ENCODE results near the gene HMX1. TPM values are rescaled to one million over a fixed set of nuclear protein-coding genes. Genes with fewer than 3 reads are reported as not detected.

HMX1 gene
- total and polyA plus RNA-seq, 4 donors = 0.69 to 5.5 (median 3.9) TPM

GRCh38 chr4:8821151-8821950 lies 50.3 kb downstream of the HMX1 start:
- no peak overlapping the region for H3K4me3 ChIP-seq (ENCODE audit: low read depth, low read length)
- WGBS (ENCODE audit: insufficient coverage) = 74% methylated on average over 16 of the region's 21 CpGs
- DNase-seq (ENCODE audit: low read depth in 4 of 6, low spot score in 6 of 6) = no peak
- H3K27me3 ChIP-seq (ENCODE audit: control insufficient read depth, insufficient read depth, low read length) = no peaks in the 10 kb centered on the region
- H3K36me3 ChIP-seq (ENCODE audit: control insufficient read depth, insufficient read depth, low read length) = no peaks in the 10 kb centered on the region
- H3K27ac ChIP-seq (ENCODE audit: low read depth, low read length) = no peak overlapping the region
- no peaks in the 10 kb centered on the region for H3K9me3 ChIP-seq (ENCODE audit: control insufficient read depth, insufficient read depth, low read length)
- no peaks in the 10 kb centered on the region for H3K4me1 ChIP-seq (ENCODE audit: control insufficient read depth, insufficient read depth, low read length)

- H3K4me3 ChIP-seq (ENCODE audit: low read depth, low read length) = no peak overlapping the region
- H3K9me3 ChIP-seq (ENCODE audit: control insufficient read depth, insufficient read depth, low read length) = no peaks in the 10 kb centered on the region
- WGBS (ENCODE audit: insufficient coverage) = 69% methylated on average over 29 of the region's 30 CpGs
- H3K27ac ChIP-seq (ENCODE audit: low read depth, low read length) = no peak overlapping the region
- no peak for DNase-seq (ENCODE audit: low read depth in 4 of 6, low spot score in 6 of 6)
- no peaks in the 10 kb centered on the region for H3K4me1 ChIP-seq (ENCODE audit: control insufficient read depth, insufficient read depth, low read length)
- no peaks in the 10 kb centered on the region for H3K36me3 ChIP-seq (ENCODE audit: control insufficient read depth, insufficient read depth, low read length)
- no peaks in the 10 kb centered on the region for H3K27me3 ChIP-seq (ENCODE audit: control insufficient read depth, insufficient read depth, low read length)
Measured at GRCh38 chr4:8820178-8821102, 51.2 kb downstream of the HMX1 start.

DNA sequence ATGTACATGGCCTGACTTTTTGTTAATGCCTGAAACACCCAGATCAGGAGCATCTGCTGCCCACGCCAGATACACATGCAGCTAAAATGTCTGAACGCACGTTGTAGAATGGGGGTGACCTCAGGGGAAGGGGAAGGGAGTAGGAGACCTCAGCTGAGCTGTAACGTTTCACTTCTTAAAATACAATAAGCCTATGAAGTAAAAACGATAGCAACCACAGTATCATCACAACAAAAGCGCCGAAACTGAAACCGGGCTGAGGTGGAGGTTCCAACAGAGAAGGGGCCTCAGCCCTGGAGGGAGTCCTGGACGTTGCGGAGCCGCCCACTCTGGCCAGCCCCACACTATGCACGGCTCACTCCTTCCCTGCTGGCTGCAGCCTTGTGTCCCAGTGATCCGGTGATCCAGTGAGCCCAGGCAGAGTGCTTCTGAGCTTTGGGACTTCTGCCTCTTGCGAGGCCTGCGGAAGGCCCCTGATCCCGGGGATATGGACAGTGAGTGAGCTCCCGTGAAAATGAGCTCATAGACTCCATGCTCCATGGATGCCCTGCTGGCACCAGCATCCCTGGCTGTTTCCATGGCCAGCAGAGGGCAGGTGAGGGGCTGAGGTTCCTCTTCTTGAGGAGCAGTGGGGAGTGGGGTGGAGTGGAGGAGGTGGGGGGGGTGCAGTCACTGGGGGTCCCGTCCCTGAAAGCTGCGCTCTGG lies 52.0 kb downstream of the HMX1 start:
- no peak for DNase-seq (ENCODE audit: low read depth in 4 of 6, low spot score in 6 of 6)
- 63% methylated on average over 14 of the region's 19 CpGs for WGBS (ENCODE audit: insufficient coverage)
- Histone ChIP-seq H3K36me3 (ENCODE audit: control insufficient read depth, insufficient read depth, low read length) (no peaks in the 10 kb centered on the region), H3K27me3 (ENCODE audit: control insufficient read depth, insufficient read depth, low read length) (no peaks in the 10 kb centered on the region), H3K4me1 (ENCODE audit: control insufficient read depth, insufficient read depth, low read length) (no peaks in the 10 kb centered on the region), H3K27ac (ENCODE audit: low read depth, low read length) (no peak overlapping the region), H3K4me3 (ENCODE audit: low read depth, low read length) (no peak overlapping the region), H3K9me3 (ENCODE audit: control insufficient read depth, insufficient read depth, low read length) (no peaks in the 10 kb centered on the region)

DNA sequence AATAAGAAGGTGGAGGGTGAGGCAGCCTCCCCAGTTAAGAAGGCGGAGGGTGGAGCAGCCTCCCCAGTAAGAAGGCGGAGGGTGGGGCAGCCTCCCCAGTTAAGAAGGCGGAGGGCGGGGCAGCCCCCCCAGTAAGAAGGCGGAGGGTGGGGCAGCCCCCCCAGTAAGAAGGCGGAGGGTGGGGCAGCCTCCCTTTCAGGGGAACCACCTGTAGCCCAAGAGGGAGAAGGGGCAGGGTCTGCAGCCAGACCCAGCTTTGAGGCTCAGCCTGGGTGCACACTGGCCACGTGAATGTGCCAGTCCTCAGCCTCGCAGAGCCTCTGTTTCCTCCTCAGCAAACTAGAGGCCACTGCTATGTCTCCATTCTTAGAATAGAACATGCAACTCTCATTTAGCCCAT lies 52.6 kb downstream of the HMX1 start:
- no peaks in the 10 kb centered on the region for H3K9me3 ChIP-seq (ENCODE audit: control insufficient read depth, insufficient read depth, low read length)
- WGBS (ENCODE audit: insufficient coverage) = 71% methylated on average over 3 of the region's 8 CpGs
- H3K27ac ChIP-seq (ENCODE audit: low read depth, low read length) = no peak overlapping the region
- no peak for DNase-seq (ENCODE audit: low read depth in 4 of 6, low spot score in 6 of 6)
- no peaks in the 10 kb centered on the region for H3K36me3 ChIP-seq (ENCODE audit: control insufficient read depth, insufficient read depth, low read length)
- H3K4me3 ChIP-seq (ENCODE audit: low read depth, low read length) = no peak overlapping the region
- H3K27me3 ChIP-seq (ENCODE audit: control insufficient read depth, insufficient read depth, low read length) = no peaks in the 10 kb centered on the region
- no peaks in the 10 kb centered on the region for H3K4me1 ChIP-seq (ENCODE audit: control insufficient read depth, insufficient read depth, low read length)

DNA sequence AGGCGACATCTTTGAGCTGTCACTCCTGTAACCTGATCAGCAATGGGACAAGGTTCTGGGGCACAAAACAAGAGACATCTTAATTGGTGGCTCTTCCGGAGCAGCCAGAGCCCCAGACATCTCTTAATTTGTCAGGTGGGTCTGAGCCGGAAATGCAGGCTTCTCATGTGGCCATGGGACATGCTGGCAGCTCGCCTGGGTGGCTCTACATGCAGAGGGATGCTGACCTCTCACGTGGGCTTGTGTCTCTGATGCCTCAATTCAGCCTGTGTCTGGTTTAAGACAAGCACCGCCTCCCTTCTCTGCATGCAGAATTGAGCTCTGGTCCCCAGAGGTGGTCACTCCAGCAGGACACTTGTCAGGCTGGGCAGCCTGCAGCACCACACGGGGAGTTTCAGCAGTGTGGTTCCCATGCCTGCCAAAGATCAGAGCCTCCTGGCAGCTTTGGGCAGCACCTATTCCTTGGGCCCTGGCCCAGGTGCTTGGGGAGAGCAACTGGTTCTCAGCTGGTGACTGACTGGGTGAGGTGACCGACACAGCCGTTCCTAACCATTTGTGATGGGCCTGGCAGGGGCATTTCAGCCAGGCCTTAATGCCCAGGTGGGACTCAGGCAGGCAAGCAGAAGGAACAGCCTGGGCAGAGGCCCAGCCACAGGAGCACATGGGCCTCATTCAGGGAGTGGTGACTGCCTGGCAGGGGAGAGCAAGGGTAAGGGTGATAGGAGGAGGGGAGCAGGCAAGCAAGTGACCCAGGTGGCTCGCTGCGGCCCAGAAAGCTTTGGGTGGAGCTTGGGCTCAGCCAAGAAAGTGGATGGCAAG lies 53.4 kb downstream of the HMX1 start:
- Histone ChIP-seq H3K27ac (ENCODE audit: low read depth, low read length) (no peak overlapping the region), H3K9me3 (ENCODE audit: control insufficient read depth, insufficient read depth, low read length) (no peaks in the 10 kb centered on the region), H3K36me3 (ENCODE audit: control insufficient read depth, insufficient read depth, low read length) (no peaks in the 10 kb centered on the region), H3K4me3 (ENCODE audit: low read depth, low read length) (no peak overlapping the region), H3K4me1 (ENCODE audit: control insufficient read depth, insufficient read depth, low read length) (no peaks in the 10 kb centered on the region), H3K27me3 (ENCODE audit: control insufficient read depth, insufficient read depth, low read length) (no peaks in the 10 kb centered on the region)
- DNase-seq (ENCODE audit: low read depth in 4 of 6, low spot score in 6 of 6) = no peak
- 68% methylated on average over 11 of the region's 11 CpGs for WGBS (ENCODE audit: insufficient coverage)

DNA sequence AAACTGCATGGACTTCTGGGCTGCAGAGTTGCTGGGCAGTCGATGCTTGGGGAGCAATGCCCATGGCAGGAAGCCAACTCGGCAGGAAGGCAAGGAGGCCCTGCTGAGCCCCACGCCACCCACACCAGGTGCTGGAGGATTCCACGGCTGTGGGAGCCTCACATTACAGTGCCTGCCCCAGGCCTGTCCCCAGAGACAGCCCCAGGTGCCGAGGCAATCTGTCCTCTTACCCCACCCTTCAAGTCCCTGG lies 53.9 kb downstream of the HMX1 start:
- Histone ChIP-seq H3K27ac (ENCODE audit: low read depth, low read length) (no peak overlapping the region), H3K27me3 (ENCODE audit: control insufficient read depth, insufficient read depth, low read length) (no peaks in the 10 kb centered on the region), H3K36me3 (ENCODE audit: control insufficient read depth, insufficient read depth, low read length) (no peaks in the 10 kb centered on the region), H3K9me3 (ENCODE audit: control insufficient read depth, insufficient read depth, low read length) (no peaks in the 10 kb centered on the region), H3K4me1 (ENCODE audit: control insufficient read depth, insufficient read depth, low read length) (no peaks in the 10 kb centered on the region), H3K4me3 (ENCODE audit: low read depth, low read length) (no peak overlapping the region)
- 49% methylated on average over 5 of the region's 5 CpGs for WGBS (ENCODE audit: insufficient coverage)
- DNase-seq (ENCODE audit: low read depth in 4 of 6, low spot score in 6 of 6) = no peak

DNA sequence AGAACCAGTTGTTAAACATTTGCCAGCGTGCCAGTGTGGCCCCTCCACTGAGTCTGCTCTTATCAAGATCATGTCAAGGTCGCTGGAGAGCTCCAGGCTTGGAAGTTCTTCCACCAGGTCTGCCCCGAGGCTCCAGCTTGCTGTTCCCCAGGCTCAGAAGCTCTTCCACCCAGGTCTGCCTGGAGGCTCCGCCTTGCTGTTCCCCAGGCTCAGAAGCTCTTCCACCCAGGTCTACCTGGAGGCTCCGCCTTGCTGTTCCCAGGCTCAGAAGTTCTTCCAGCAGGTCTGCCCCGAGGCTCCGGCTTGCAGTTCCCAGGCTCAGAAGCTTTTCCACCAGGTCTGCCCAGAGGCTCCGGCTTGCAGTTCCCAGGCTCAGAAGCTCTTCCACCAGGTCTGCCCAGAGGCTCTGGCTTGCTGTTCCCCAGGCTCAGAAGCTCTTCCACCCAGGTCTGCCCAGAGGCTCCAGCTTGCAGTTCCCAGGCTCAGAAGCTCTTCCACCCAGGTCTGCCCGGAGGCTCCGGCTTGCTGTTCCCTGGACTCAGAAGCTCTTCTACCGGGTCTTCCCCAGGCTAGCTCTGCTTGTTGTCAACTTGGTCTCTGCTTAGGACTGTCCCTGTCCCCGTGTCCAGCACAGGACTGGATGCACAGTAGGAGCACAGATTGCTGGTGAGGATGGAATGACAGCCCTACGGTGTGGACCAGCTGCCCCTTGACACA lies 54.4 kb downstream of the HMX1 start:
- DNase-seq (ENCODE audit: low read depth in 4 of 6, low spot score in 6 of 6) = no peak
- Histone ChIP-seq H3K4me3 (ENCODE audit: low read depth, low read length) (no peak overlapping the region), H3K9me3 (ENCODE audit: control insufficient read depth, insufficient read depth, low read length) (no peaks in the 10 kb centered on the region), H3K27ac (ENCODE audit: low read depth, low read length) (no peak overlapping the region), H3K27me3 (ENCODE audit: control insufficient read depth, insufficient read depth, low read length) (no peaks in the 10 kb centered on the region), H3K4me1 (ENCODE audit: control insufficient read depth, insufficient read depth, low read length) (no peaks in the 10 kb centered on the region), H3K36me3 (ENCODE audit: control insufficient read depth, insufficient read depth, low read length) (no peaks in the 10 kb centered on the region)
- WGBS (ENCODE audit: insufficient coverage) = 87% methylated on average over 13 of the region's 13 CpGs

All from spinal cord (tissue), 10 donors.